GM12878 (cell line): ENCODE measurements around the gene SSBP1.

ENCODE experiments used
- ASH2L ChIP-seq: fragments of 300-600, 200-600 bp; sonication (generic); IDR thresholded peaks from 2 replicates; pipeline ENCODE4 v1.6.1; 2017; ENCODE audit warnings: low read depth, mild to moderate bottlenecking, borderline replicate concordance
- CTCF ChIP-seq, 3 experiments: IDR thresholded peaks in 2 of 3; conservative IDR thresholded peaks in 1 of 3; 2 replicates each; pipeline ENCODE4 v1.5.1; 2011; ENCODE audit warnings: low read depth in 3 of 3, low read length in 3 of 3, mild to moderate bottlenecking in 3 of 3, control low read depth in 2 of 3, moderate library complexity in 2 of 3, inconsistent platforms in 1 of 3, mixed read lengths in 1 of 3; ENCODE audit not compliant: control insufficient read depth in 2 of 3, insufficient read depth in 1 of 3; ENCODE audit errors: extremely low read depth in 1 of 3
- EP300 ChIP-seq, 2 experiments: fragments of 150-350 bp in 1 of 2; IDR thresholded peaks; 2 replicates each; pipeline ENCODE4 v1.6.1; 2011 to 2012; ENCODE audit warnings: low read depth in 2 of 2, low read length in 2 of 2, borderline replicate concordance in 1 of 2, improper control_type of control experiment in 1 of 2, inconsistent platforms in 1 of 2; ENCODE audit not compliant: control insufficient read depth in 1 of 2
- ETV6 ChIP-seq, 2 experiments: fragments of 450-650 bp in 1 of 2; IDR thresholded peaks in 1 of 2; conservative IDR thresholded peaks in 1 of 2; 2 replicates each; pipeline ENCODE4 v1.6.1; 2014; ENCODE audit warnings: antibody characterized with exemption in 1 of 2, borderline replicate concordance in 1 of 2, low read depth in 1 of 2, mild to moderate bottlenecking in 1 of 2, moderate library complexity in 1 of 2
- POLR2AphosphoS2 ChIP-seq: IDR thresholded peaks from 2 replicates; pipeline ENCODE4 v1.6.1; 2011; ENCODE audit warnings: low read depth, mild to moderate bottlenecking, low read length, improper control_type of control experiment, moderate library complexity
- POLR2AphosphoS5 ChIP-seq: IDR thresholded peaks from 2 replicates; pipeline ENCODE4 v1.6.1; 2011; ENCODE audit warnings: mild to moderate bottlenecking, low read length, inconsistent platforms
- REST ChIP-seq: IDR thresholded peaks from 2 replicates; pipeline ENCODE4 v1.6.1; 2012; ENCODE audit warnings: mild to moderate bottlenecking, low read depth, low read length
- SIN3A ChIP-seq: IDR thresholded peaks from 2 replicates; pipeline ENCODE4 v1.6.1; 2012; ENCODE audit warnings: low read depth, low read length, improper control_type of control experiment
- YY1 ChIP-seq: IDR thresholded peaks from 2 replicates; pipeline ENCODE4 v1.6.1; 2011; ENCODE audit warnings: low read depth, mild to moderate bottlenecking, low read length
- TF ChIP-seq, protein P1 (sequence below): IDR thresholded peaks from 2 replicates; pipeline ENCODE4 v1.6.1; 2012; ENCODE audit warnings: low read depth, low read length, improper control_type of control experiment
- TF ChIP-seq, protein P2 (sequence below): IDR thresholded peaks from 2 replicates; pipeline ENCODE4 v1.6.1; 2012; ENCODE audit warnings: improper control_type of control experiment, low read depth, low read length; ENCODE audit not compliant: insufficient replicate concordance

- TF ChIP-seq REST, result no peak
- no peak for TF ChIP-seq CTCF (IDR thresholded peaks at IDR 0.05 in 2 of 3, conservative IDR thresholded peaks at IDR 0.05 in 1 of 3; ENCODE audit: control insufficient read depth in 2 of 3, extremely low read depth in 1 of 3, insufficient read depth in 1 of 3, low read depth in 3 of 3, low read length in 3 of 3)
- no peak for TF ChIP-seq ETV6 (conservative IDR thresholded peaks at IDR 0.05 in 1 of 2, IDR thresholded peaks at IDR 0.05 in 1 of 2; ENCODE audit: borderline replicate concordance in 1 of 2, low read depth in 1 of 2)
- TF ChIP-seq, protein P1, sequence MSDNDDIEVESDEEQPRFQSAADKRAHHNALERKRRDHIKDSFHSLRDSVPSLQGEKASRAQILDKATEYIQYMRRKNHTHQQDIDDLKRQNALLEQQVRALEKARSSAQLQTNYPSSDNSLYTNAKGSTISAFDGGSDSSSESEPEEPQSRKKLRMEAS, result no peak
- TF ChIP-seq POLR2AphosphoS2, result no peak
- TF ChIP-seq, protein P2, sequence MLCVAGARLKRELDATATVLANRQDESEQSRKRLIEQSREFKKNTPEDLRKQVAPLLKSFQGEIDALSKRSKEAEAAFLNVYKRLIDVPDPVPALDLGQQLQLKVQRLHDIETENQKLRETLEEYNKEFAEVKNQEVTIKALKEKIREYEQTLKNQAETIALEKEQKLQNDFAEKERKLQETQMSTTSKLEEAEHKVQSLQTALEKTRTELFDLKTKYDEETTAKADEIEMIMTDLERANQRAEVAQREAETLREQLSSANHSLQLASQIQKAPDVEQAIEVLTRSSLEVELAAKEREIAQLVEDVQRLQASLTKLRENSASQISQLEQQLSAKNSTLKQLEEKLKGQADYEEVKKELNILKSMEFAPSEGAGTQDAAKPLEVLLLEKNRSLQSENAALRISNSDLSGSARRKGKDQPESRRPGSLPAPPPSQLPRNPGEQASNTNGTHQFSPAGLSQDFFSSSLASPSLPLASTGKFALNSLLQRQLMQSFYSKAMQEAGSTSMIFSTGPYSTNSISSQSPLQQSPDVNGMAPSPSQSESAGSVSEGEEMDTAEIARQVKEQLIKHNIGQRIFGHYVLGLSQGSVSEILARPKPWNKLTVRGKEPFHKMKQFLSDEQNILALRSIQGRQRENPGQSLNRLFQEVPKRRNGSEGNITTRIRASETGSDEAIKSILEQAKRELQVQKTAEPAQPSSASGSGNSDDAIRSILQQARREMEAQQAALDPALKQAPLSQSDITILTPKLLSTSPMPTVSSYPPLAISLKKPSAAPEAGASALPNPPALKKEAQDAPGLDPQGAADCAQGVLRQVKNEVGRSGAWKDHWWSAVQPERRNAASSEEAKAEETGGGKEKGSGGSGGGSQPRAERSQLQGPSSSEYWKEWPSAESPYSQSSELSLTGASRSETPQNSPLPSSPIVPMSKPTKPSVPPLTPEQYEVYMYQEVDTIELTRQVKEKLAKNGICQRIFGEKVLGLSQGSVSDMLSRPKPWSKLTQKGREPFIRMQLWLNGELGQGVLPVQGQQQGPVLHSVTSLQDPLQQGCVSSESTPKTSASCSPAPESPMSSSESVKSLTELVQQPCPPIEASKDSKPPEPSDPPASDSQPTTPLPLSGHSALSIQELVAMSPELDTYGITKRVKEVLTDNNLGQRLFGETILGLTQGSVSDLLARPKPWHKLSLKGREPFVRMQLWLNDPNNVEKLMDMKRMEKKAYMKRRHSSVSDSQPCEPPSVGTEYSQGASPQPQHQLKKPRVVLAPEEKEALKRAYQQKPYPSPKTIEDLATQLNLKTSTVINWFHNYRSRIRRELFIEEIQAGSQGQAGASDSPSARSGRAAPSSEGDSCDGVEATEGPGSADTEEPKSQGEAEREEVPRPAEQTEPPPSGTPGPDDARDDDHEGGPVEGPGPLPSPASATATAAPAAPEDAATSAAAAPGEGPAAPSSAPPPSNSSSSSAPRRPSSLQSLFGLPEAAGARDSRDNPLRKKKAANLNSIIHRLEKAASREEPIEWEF, result no peak
- TF ChIP-seq SIN3A, result no peak
- TF ChIP-seq ASH2L, result no peak
- no peak for TF ChIP-seq POLR2AphosphoS5
- TF ChIP-seq YY1, result no peak
- TF ChIP-seq EP300 (IDR thresholded peaks at IDR 0.05; ENCODE audit: borderline replicate concordance in 1 of 2, control insufficient read depth in 1 of 2, low read depth in 2 of 2, low read length in 2 of 2), result no peak
These were observed 4.1 kb downstream of the SSBP1 start for GRCh38 chr7:141742229-141742628.
